ENCODE measurements around the gene ADRM1.

Gene ADRM1

DNA sequence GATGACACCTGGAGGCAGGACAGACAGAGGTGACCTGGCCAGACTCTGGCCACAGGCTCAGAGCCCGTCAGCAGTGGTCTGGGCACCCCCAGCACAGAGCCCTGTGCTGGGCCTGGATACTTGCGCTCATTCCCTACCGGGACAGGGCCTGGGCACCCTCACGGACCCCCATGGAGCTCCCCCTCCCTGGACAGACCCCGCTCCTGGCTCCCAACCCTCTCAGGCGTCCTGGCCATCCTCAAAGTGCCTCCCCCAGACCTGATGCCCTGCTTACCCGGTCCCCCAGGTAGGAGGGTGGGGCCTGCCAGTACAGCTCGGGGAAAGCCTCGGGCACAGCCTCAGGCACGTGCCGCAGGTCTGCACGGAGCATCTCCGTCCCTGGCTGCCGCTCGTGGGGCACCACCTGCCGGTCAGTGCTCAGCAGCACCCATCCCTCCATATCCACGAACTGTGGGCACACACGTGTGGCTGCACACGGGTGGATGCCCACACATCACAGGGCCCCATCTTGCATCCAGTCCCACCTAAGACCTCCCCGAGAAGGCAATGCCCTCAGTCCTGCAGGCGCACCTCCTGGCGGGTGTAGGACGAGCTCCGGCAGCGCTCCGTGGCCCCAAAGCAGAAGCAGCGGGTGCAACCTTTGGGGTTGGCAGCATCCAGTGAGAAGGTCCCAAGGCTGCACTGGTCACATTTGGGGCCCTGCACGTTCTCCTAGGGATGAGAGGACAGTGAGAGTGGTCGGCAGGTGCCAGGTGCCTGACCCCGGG, 24.3 kb downstream of the ADRM1 start:
- DNase-seq, result no peak

DNA sequence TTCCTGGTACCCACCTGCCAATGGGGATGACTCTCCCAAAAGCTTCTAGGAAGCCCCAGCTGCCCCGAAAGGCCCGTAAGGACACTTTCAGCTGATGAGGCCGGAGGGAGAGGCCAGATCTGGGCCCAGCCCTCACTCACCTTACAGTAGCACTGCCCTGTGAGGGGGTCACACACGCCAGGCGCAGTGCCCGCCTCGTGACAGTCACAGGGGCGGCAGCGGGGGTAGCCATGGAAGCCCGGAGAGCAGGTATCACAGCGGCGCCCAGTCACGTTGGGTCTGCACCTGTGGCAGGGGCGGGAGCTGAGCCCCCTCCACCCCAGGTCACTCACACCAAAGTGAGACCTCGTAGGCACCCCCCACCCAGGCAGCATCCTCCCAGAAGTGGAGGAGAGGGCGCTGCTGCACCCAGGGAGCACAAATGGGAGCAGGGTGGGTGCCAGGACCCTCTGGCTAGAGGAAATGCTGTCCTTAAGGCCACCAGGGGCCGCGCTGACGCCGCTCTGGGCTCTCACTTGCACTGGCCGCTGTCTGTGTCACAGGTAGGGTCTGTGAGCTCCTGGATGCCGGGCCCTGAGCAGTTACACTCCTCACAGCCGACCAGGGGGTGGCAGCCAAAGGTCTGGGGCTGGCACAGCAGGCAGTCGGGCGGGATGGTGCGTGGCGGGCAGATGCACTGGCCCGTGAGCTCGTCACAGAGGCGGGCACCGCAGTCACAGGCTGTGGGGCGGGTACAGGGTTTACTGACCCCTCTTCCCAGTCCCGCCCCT, 25.1 kb downstream of the ADRM1 start:
- DNase-seq, result no peak

DNA sequence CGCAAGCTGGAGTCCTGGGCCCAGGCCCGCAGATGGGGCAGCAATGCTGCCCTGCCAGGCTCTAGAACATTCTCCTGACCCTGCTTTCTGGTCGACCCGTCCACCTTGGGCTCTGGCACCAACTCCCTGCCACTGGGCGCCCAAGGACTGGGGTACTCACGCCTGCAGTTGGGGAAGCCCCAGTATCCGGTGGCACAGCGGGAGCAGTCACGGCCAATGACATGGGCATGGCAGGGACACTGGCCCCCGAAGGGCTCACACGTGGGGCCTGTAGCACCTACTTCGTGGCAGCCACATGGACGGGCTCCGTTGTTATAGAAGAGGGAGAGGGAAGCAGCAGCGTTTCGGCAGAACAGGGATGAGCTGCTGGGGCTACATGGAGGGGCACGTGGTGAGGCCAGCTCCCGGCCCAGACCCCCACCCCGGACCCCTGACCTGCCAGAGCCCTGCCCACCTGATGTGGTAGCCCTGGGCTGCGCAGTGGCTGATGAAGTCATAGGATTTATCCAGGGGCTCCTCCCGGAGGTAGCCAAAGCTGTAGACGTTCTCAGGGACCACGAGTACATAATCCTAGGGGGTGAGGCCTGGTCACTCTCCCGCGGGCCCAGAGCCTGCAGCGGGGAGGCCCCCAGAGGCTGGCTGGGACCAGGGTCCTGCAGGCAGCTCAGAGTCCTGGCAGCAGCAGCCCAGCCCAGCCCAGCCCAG, 26.0 kb downstream of the ADRM1 start:
- no peak for DNase-seq

DNA sequence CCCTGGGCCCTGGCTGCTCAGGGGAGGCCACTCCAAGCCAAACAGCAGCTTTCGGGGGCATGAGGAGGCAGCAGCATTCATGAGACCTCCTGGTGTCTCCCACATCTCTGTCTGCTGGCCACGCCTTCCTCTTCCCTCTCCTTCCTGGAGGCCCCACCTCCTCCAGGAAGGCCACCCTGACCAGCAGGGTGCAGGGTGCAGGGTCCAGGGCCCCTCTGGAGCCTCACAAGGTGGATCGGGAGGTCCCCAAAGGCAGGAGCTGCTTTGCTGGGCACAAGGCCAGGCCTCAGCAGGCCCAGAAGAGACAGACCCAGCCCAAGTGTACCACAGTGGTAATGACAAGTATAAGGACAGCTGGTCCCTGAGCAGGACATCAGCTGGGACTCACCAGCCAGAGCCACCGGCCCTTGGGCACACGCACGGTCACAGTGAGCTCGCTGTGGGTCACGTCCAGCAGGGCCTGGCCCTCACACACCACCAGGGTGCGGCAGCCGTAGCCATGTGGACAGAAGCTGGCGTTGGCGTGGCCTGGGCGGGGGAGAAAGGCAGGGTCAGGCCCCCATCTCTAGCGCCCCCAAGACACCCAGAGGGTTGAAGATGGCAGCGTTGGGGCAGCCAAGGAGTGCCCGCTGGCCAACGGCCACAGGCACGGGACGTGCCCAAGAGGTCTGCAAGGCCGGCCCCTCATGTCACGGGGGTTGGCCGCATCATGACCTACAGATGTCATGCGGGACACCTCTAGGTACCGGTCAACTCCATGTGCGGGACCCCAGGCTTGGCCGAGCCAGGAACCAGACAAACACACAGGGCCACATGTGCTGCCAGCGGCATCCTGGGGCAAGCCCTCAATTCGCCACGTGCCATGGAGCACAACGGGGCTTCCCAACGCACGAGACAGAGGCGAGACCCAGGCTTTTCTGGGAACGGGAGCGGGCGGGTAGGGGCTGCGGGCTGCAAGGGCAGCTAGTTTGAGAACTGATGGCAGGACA, 26.9 kb downstream of the ADRM1 start:
- no peak for DNase-seq

DNA sequence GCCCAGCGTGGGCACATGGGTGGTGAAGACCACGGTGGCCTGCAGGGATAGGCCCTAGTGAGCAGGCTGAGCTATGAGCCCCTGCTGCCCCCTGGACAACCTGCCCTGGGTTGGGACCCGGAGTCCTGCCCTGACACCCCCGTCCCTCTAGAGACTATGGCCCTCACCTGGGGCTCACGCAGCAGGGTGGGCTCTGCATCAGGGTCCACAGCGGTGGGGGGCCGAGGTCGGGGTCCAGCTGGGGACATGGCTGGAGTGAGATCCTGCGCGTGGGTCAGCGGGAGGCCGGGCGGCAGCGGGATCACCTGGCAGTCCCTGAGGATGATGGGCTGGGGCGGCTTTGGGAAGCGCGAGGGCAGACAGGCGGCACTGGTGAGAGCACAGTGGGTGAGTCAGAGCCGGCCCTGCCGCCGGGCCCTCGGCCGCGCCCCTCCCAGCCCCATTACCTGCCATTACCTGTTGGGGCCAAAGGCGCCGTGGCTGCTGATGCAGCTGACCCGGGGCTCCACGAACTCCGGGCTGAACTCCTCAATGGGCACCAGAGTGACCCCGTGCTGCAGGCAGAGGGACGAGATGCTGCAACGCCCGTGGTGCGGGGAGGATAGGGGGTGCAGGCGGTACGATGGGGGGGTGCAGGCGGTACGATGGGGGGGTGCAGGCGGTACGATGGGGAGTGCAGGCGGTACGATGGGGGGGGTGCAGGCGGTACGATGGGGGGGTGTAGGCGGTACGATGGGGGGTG, 27.9 kb downstream of the ADRM1 start:
- DNase-seq, result no peak

DNA sequence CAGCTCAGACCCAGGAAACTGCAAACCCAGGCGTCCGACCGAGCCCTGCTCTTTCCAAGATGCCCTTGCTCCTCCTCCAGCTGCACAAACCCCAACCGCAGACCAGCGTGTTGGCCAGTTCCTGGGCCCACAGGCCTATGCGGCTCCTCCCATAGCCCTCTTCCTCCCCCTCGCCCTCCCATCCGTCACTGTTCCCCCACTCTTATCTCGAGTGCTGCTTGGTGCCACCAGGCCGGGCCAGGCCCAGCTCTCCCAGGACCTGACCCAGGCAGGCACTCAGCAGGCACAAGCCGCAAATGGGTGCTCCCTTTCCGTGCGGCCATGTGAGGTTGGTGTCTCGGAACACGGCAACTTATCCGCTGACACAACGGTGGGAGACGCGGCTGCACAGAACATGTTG, 28.6 kb downstream of the ADRM1 start:
- no peak for DNase-seq

DNA sequence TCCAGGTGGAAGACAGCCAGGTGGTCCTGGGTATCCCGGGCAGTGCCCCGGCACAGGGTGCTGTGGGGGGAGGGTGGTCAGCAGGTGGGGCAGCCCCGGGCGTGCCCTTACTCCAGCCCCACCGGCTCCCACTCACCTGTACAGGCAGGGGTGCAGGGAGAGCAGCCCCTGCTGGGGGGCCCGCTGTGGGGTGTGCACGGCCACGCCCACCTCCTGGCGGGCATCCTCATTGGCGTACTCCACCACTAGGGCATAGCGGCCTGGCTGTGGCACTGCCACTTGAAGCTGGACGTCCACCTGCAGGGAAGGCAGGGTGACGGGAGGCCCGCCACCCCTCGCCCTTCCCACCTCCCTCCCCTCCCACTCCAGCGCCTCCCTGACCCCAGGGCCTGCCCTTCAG, 29.6 kb downstream of the ADRM1 start:
- DNase-seq, result no peak

DNA sequence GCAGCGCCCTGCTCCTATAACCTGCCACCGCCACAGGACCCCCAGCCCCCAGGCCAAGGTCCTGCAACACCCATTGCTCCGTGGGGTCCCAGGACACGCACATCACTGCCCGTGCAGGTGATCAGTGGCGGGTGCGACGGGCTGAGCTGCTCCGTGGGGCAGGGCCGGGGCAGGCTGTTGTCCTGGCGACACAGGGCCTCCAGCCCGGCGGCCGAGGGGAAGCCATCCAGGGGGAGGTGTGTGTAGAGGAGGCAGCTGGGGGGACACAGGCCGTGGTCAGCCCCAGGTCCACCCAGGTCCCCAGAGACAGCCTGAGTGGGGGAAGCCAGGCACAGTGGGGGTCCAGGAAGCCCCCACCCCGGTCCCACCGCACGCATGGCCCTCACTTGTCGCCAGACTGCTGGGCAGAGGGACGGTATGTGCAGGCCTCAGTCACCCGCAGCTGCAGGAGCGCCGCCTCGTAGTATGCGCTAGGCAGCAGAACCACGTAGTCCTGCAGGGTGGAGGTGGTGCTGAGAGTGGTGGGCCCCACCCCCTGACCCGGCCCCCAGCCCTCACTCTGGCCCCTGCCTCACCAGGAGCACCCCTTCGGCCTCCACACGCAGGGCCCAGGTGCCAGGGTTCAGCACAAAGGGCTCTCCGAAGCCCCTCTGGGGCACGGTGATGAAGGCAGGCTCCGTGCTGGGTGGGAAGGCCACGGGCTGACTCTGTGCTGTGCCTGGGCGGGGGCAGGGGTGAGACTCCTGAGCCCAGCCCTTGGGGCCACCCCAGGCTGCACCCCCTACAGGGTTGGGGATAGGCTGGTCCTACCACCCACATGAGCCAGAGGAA, 30.4 kb downstream of the ADRM1 start:
- DNase-seq, result no peak

DNA sequence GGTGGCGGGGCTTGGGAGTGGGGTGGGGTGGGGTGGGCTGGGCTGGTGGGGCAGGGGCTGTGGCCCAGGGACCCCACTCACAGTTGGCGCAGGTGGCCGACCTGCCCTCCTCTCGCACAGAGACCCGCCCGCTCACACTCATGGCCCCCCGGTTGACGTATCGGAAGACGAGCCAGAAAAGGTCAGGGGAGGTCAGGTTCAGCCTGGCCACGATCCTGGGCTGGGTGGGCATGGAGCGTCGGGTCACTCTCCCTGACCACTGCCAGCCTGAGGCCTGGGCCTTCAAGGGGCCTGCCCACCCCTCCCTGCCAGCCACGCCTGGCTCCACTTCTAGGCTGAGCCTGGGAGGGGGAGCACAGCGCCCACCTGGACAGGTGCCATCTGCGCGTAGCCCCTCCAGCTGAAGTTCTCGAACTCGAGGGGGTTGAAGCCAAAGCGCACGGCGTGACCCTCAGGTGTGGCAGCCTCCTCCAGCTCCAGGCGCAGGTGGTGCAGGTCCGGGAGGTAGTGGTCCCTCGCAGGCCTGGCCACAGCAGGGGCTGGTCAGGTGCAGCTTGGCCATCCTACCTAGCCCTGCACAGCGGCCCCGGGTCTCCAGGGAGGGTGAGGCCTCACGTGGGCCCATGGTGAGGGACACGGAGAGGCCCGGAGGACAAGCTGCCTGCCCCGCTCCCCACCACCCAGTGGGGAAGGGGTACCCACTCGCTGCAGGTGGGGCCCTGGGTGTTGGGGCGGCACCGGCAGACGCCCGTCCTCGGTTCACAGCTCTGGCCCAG, 31.2 kb downstream of the ADRM1 start:
- DNase-seq, result no peak

DNA sequence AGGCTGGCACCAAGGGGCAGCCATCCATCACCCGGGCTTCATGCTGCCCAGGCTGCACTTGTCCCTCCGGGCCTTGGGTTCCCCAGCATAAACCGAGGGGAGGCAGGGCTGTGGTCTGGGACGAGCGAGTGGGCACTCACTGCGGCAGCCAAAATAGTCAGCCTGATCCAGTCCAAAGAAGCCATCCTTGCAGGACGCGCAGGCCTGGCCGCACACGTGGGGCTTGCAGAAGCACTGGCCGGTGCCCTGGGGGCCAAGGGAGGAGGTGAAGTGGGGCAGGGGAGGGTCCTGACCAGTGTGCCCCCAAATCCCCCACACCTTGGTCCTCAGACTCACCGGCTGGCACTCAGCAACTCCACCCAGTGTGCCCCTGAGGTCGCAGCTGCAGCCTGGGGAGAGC, 32.1 kb downstream of the ADRM1 start:
- DNase-seq, result no peak

DNA sequence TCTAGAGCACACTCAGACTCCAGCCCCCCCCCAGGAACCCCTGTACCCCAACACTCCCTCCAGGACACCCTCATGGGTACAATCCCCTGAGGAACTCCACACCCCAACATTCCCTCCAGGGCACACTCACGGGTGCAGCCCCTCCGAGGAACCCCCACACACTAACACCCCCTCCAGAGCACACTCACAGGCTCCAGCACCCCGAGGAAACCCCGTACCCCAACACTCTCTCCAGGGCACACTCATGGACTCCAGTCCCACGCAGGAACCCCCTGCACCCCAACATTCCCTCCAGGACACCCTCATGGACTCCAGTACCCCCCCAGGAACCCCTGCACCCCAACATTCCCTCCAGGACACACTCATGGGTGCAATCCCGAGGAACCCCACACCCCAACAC, 32.7 kb downstream of the ADRM1 start:
- DNase-seq, result no peak

DNA sequence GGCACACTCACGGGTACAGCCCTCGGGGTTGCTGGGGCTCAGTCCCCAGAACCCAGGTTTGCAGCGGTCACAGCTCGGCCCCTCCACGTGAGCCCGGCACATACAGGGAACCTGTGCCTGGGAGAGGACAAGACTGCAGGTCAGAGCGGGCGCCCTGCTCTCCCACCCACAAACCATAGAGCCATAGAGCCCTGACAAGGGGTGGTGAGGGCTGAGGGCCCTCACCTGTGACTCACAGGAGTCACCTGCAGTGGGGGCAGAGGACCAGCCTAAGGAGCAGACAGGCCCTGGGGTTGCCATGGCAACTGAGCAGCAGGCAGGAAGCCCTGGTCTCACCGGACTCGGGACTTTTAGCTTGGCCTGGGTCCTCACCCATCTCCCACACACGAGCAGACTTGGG, 33.5 kb downstream of the ADRM1 start:
- DNase-seq, result no peak

DNA sequence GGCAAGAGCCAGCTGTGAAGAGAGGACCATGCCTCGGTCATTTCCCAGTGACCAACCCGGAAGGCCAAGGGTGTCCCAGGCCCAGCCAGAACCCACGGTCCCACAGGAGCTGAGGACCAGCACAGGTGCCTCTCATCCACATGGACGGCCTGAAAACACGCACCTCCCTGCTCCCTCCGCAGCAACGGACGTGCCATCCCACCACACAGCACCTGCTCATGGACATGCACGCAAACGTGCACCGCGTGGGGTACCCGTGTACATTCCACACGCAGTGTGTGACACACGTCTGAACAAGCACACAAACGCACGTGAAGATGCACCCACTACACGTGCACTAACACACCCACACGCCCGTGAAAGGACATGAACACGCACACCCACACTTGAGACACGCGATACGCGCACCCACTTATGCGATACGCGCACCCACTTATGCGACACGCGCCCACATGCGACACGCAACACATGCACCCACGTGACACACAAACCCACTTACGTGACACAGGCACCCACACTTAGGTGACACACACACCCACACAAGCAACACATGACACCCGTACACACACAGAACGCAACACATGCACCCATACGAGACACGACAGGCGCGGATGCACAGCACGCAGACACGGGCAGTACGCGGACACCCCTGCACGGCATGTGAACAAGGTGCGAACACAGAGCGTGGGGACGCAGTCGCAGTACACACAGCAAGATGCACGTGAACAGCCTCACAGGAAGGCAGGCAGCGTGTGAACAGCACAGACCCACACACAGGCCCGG, 34.2 kb downstream of the ADRM1 start:
- DNase-seq, result no peak

DNA sequence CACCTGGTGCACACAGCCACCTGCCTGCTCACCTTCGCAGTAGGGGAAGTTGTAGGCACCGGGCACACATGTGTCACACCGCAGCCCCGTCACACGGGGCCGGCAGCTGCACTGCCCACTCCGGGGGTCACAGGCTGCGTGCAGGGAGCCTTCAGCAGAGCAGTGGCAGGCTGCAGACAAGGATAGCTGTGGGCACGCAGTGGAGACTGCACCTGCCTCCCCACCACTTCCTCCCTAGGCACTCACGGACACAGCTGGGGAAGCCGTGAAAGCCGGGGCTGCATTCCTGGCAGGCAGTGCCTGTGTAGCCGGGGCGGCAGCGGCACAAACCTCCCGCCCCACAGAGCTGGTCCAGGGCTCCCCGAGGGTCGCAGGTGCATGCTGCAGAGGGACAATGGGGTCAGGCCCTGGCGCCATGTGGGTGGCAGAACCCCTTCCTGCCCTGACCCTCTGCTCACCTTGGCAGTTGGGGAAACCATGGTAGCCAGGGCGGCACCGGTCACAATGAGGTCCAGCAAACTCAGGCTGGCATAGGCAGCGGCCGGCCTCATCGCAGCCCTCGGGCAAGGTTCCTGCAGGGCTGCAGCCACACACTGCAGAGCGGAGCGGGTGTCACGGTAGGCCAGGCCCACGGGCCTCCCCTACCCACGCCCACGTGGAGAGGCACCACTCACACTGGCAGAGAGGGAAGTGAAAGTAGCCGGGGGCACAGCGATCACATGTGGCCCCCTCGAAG, 34.9 kb downstream of the ADRM1 start:
- no peak for DNase-seq

DNA sequence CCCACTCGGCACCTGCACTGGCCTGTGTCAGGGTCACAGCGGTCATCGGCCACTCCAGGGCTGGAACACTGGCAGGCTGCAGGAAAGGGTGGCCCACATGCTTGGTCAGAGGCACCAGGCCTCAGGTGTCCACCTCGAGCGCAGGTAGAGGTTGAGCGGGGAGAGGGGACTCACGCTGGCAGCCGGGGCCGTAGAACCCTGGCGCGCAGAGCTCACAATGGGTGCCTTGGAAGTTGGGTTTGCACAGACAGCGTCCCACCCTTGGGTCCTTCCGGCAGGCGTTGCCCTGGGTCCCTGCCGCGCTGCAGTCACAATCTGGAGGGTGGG, 35.5 kb downstream of the ADRM1 start:
- no peak for DNase-seq

DNA sequence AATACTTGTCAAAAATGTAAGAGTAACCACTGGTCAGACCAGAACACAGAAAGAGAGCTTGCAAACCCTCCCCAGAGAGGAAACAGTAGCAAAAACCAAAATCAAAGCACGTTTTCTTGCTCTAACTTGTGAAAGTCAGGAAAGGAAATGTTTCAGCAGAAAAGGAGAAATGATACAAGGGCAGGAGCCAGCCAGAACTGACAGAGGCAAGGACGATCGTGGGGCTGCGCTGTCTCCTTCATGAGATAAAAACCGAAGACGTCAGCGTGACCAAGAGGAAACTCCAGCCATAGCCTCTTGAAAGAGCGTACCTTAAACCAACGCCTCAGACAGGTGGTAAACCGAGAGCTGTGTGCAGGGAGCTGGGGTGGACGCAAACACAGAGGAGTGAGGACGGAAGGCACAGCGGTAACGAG, 36.9 kb downstream of the ADRM1 start:
- DNase-seq, result no peak

DNA sequence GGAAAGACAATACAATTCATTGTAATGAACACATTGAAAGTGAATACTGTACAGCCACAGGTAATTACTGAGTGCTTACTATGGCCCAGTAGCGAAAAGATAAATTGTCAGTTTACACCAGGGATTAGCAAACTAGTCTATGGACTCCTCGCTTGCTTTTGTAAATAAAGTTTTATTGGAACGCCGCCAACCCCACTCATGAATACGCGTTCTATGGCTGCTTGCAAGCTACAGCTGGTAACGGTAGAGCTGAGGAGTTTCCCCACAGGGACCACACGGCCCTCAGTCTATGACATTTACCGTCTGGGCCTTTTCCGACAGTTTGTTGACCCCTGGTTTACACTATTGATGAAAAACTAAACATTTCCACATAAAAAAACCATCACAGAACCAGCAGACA, 40.1 kb downstream of the ADRM1 start:
- DNase-seq, result no peak

DNA sequence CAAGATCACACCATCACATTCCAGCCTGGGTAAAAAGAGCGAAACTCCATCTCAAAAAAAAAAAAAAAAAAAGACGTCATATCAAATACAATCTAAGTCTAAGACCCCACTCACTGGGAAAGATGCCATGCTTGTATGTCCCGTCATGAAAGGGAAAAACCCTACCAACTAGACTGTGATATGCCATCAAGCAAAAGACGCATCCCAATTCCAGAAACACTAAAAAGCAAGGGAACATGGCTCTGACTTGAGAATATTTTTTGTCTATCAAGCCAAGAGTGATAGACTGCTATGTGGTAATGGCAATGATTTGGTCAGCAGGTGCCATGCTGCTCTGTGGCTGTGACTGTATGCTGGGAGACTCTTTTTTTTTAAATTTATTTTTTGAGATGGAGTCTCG, 41.3 kb downstream of the ADRM1 start:
- no peak for DNase-seq

DNA sequence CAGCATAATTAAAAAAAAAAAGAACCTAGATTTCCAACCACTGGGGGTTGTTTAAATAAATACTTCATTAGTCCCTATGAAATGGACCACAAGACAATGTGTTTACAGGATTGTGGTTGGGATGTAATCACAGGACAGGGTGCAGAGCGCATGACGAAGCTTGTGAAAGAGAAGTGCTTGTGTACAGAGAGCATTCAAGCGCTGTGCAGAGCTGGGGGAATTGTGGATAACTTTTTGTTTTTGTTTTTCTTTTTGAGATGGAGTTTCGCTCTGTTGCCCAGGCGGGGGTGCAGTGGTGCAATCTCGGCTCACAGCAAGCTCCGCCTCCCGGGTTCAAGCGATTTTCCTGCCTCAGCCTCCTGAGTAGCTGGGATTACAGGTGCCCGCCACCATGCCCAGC, 42.0 kb downstream of the ADRM1 start:
- no peak for DNase-seq
